Activated T-helper 1 cell treated with anti-CD3 and anti-CD28 coated beads, Interleukin-12 subunit alpha, Interleukin-12 subunit beta, Interleukin-2, Interleukin-4 antibody, amounts not matched to agents 30 ng/mL and 10 ng/mL and 1 ng/mL, durations not matched to agents 14 hours and 24 hours and 36 hours (primary cell): ENCODE results near the gene CUL1. TPM values are rescaled to one million over a fixed set of nuclear protein-coding genes. Genes with fewer than 3 reads are reported as not detected.

ENCODE experiments used
- DNase-seq: peaks from one replicate; pipeline ENCODE4 v3.0.0; 2021; ENCODE audit warnings: low spot score
- H3K27ac Mint-ChIP-seq: one replicate; pipeline ENCODE4 v1.8.0; 2021; ENCODE audit warnings: mild to moderate bottlenecking, mixed read lengths
- H3K27me3 Mint-ChIP-seq: one replicate; pipeline ENCODE4 v1.8.0; 2022; ENCODE audit warnings: mild to moderate bottlenecking, moderate library complexity, mixed read lengths; ENCODE audit not compliant: insufficient read depth
- H3K36me3 Mint-ChIP-seq: one replicate; pipeline ENCODE4 v1.8.0; 2021; ENCODE audit warnings: low read depth, mixed read lengths
- H3K4me1 Mint-ChIP-seq: one replicate; pipeline ENCODE4 v1.8.0; 2021; ENCODE audit warnings: low read depth, mixed read lengths
- H3K4me3 Mint-ChIP-seq: one replicate; pipeline ENCODE4 v1.8.0; 2021; ENCODE audit warnings: mild to moderate bottlenecking, moderate library complexity, mixed read lengths
- H3K9me3 Mint-ChIP-seq: one replicate; pipeline ENCODE4 v1.8.0; 2021; ENCODE audit warnings: mixed read lengths
- intact Hi-C: fragments of 100-400 bp; cut with micrococcal nuclease; formaldehyde crosslinking; loops from one replicate; pipeline ENCODE4 v1.15.1; 2024
- total RNA-seq: library from RNA; stranded (reverse); gene quantifications from 2 replicates; pipeline ENCODE4 v1.2.3, GENCODE V29; 2022

Gene CUL1
- total RNA-seq, 1 donor from 2014 or later = 79.3 TPM

DNA sequence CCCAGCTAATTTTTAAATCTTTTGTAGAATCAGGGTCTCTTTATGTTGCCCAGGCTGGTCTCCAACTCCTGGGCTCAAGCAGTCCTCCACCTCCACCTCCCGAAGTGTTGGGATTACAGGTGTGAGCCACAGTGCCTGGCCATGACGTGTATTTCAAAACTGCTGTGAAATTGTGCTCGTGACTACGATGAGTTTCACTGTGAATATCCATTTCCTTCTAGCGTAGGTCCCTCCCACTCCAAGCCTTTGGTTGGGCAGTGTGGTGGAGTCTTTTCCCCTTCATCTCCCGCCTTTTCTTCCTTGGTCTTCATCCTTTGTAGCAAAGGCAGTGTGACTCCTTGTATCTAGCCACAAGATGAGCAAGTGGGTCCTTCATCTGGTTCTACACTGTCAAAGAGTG lies 56.2 kb downstream of the CUL1 start:
- no peak overlapping the region for H3K27ac Mint-ChIP-seq
- H3K27me3 Mint-ChIP-seq = no peaks in the 10 kb centered on the region
- peaks cover 17% of the 10 kb centered on the region for H3K4me1 Mint-ChIP-seq
- no peaks in the 10 kb centered on the region for H3K9me3 Mint-ChIP-seq
- H3K4me3 Mint-ChIP-seq = no peak overlapping the region
- no peak for DNase-seq
- H3K36me3 Mint-ChIP-seq = peaks cover 32% of the 10 kb centered on the region
- intact Hi-C loops = no loop called here

DNA sequence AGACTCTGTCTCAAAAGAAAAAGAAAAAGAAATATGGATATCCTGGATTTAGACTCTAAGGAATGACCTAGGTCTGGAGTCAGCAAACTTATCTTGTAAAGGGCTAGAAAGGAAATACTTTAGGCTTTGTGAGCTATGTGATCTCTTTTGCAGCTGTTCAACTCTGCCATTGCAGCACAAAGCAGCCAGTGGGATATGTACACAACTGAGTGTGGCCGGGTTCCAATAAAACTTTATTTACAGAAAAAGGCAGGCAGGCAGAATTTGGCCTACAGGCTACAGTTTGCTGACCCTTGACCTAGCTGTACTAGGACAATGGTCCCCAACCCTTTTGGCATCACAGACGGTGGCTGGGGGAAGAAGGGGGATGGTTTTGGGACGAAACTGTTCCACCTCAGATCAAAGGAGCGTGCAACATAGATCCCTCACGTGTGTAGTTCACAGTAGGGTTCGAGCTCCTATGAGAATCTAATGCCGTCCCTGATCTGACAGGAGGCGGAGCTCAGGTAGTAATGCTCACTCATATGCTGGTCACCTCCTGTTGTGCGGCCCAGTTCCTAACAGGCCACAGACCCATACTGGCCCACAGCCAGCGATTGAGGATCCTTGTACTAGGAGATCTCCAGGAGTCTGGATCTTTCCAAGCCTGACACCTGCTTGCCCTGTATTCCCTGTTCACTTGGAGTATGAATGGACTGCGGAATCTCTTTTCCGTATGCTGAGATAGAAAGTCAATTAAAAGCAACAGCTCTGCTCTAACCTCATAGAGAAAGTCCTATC lies 63.0 kb downstream of the CUL1 start:
- Mint-ChIP-seq H3K4me3 (no peak overlapping the region), H3K4me1 (no peaks in the 10 kb centered on the region), H3K27ac (no peak overlapping the region), H3K27me3 (no peaks in the 10 kb centered on the region), H3K9me3 (no peaks in the 10 kb centered on the region), H3K36me3 (peaks cover 28% of the 10 kb centered on the region)
- intact Hi-C loops = no loop called here
- no peak for DNase-seq

DNA sequence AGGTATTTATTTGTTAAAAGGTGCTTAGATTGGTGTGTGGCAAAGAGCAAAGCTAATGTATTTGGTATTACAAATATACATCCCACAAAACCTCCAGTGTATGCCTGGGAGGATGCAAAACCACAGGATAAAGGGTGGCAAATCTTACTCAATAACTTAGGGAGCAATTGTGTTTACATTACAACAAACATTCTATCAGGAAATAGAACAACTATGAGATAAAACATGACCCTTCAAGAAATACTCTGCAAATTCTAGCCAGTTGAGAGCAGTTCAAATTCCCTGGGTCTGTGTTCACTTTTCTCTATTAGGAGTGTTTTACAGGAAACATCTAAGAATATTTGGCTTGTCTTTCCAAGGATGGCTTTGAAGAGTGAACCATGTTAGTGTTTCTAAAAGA lies 64.9 kb downstream of the CUL1 start:
- no peak for DNase-seq
- Mint-ChIP-seq H3K27ac (no peak overlapping the region), H3K4me1 (no peaks in the 10 kb centered on the region), H3K27me3 (no peaks in the 10 kb centered on the region), H3K36me3 (peaks cover 25% of the 10 kb centered on the region), H3K4me3 (no peak overlapping the region), H3K9me3 (no peaks in the 10 kb centered on the region)
- intact Hi-C loops = no loop called here

DNA sequence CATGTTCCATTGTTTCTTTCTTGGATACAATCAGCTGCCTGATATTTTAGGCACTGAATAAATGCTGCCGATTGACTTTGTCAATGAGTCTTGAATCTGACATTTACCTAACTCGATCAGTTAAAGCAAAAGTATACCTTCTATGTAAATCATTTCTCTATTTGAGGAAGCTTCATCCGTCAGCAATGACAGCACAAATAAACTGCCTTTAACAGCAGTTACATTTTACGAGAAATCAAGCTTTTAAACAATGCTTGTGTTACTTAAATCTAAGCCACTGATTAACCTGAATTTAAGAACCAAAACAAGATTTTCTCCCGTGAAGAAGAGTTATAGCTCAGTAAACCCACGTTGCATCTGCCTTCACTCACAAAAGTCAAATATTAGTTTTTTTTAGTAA lies 71.3 kb downstream of the CUL1 start:
- DNase-seq = no peak
- peaks cover 23% of the 10 kb centered on the region for H3K4me1 Mint-ChIP-seq
- no peak overlapping the region for H3K27ac Mint-ChIP-seq
- no peak overlapping the region for H3K4me3 Mint-ChIP-seq
- intact Hi-C loops = loop anchor here (10.0 kb wide), 1 partner anchor 265 kb away; no protein-coding TSS in a partner anchor
- peaks cover 27% of the 10 kb centered on the region for H3K36me3 Mint-ChIP-seq
- H3K9me3 Mint-ChIP-seq = no peaks in the 10 kb centered on the region
- H3K27me3 Mint-ChIP-seq = no peaks in the 10 kb centered on the region

DNA sequence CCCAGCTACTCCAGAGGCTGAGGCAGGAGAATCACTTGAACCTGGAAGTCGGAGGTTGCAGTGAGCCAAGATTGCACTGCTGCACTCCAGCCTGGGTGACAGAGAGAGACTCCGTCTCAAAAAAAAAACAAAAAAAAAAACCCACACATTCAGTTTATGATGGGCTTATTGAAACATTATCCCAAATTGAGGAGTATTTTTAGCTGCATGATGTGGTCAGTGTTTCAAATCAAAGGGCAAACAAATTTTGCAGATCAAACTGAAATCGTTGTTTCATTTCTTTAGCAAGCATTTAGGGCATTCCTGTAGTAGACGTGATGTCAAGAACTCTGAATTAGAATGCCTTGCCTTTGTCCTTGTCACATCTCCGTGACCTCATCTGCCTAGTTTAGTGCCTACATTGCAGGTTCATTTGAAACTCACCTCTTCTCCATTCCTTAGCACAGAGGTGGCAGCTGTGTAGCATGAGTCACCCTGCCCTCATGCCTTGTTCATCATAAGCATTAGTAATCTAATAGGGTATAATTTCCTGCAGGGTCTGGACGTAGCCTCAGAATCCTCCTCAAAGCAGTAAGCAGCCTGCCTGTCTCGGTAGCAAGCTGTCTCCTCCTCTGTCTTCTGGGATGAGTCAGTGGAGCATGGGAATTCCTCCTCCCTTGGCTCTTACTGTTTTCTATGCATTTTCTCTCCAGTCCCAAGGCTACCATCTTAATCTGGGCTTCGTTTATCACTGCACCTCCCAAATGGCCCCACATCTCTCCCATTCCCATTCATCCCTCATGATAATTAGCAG lies 73.8 kb downstream of the CUL1 start:
- H3K27me3 Mint-ChIP-seq = no peaks in the 10 kb centered on the region
- peaks cover 36% of the 10 kb centered on the region for H3K36me3 Mint-ChIP-seq
- no peak for DNase-seq
- H3K9me3 Mint-ChIP-seq = no peaks in the 10 kb centered on the region
- peaks cover 30% of the 10 kb centered on the region for H3K4me1 Mint-ChIP-seq
- no peak overlapping the region for H3K4me3 Mint-ChIP-seq
- intact Hi-C loops = loop anchor here (2.0 to 10.0 kb wide), 2 partner anchors 190 to 268 kb away; no protein-coding TSS in a partner anchor
- H3K27ac Mint-ChIP-seq = no peak overlapping the region

DNA sequence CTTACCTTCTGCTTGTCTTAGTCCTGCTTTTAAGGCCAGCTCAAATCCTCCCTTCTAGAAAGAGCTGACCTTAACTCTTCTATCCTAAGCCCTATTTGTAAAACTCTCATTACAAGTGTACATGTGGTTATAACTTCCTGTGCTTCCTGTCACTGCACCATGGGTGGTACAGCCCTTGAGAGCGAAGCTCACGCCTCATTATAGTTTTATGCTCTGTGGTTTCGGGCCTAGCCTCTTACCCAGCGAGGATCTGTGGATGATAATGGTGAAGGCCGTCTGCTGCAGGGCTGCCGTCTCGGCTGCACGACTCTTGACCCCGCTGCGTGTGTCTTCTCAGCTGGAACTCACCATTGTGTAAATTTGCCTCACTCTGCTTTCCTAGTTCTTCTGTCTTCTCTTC lies 74.6 kb downstream of the CUL1 start:
- H3K36me3 Mint-ChIP-seq = peaks cover 32% of the 10 kb centered on the region
- H3K4me1 Mint-ChIP-seq = peaks cover 30% of the 10 kb centered on the region
- H3K27me3 Mint-ChIP-seq = no peaks in the 10 kb centered on the region
- peak; percentile 35 for DNase-seq
- no peaks in the 10 kb centered on the region for H3K9me3 Mint-ChIP-seq
- H3K27ac Mint-ChIP-seq = peak overlapping the region; percentile 54
- intact Hi-C loops = loop anchor here (2.0 to 10.0 kb wide), 2 partner anchors 189 to 269 kb away; no protein-coding TSS in a partner anchor
- no peak overlapping the region for H3K4me3 Mint-ChIP-seq

DNA sequence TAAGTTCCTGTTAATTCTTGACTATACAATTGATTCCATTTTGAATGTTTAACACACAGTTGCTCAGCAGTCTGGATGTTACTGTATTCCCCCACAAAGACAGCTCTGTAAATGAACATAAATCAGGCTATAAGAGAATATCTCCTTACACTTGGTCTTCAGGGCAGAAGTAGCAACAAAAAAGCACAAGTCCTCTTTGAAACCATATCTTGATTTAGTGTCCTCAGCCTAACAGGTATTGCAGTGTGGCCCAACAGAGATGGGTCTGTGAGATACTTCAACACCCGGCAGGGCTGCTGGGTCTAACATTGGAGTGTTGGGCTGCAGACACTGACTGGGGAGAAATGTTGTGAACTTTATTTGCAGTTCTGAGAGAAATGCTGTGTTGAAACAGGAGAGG lies 75.8 kb downstream of the CUL1 start:
- peak overlapping the region; percentile 27 for H3K27ac Mint-ChIP-seq
- H3K27me3 Mint-ChIP-seq = no peaks in the 10 kb centered on the region
- H3K4me3 Mint-ChIP-seq = no peak overlapping the region
- DNase-seq = no peak
- H3K4me1 Mint-ChIP-seq = peaks cover 30% of the 10 kb centered on the region
- intact Hi-C loops = loop anchor here (10.0 kb wide), 1 partner anchor 270 kb away; no protein-coding TSS in a partner anchor
- H3K9me3 Mint-ChIP-seq = no peaks in the 10 kb centered on the region
- peaks cover 38% of the 10 kb centered on the region for H3K36me3 Mint-ChIP-seq

DNA sequence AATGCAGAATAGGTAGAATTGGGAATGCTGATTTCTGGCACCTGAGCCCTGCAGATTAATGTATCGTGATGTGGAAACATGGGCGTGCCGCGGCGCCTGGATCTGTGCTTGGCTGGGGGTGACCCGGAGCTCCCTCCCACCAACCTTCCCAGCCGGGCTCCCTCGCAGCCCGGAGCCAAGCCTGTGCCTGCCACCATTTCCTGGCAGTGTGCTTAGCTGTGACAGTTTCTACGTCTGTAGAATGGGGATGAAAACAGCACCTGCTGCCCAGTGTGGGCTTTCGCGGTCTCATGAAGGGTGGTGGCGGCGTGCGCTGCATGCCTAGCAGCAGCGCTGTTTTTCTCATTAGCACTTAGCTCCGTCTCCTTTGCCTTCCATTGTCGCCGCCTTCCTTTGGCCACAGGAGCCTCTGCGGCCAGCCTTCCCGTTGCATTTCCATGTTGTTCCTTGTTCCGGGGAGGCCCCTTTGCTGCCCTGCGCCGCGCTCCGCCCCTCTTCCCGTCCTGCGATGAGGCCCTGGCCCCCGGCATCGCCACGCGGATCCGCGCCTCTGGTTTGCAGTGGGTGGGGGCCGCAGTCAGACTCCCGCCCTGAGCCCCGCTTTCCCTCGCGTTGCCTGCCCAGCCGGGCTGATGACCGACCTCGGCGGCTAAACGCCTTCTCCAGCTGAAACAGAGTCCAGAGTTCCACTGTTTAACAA lies 84.2 kb downstream of the CUL1 start:
- H3K36me3 Mint-ChIP-seq = peaks cover 33% of the 10 kb centered on the region
- H3K27me3 Mint-ChIP-seq = no peaks in the 10 kb centered on the region
- intact Hi-C loops = no loop called here
- H3K4me3 Mint-ChIP-seq = no peak overlapping the region
- H3K27ac Mint-ChIP-seq = no peak overlapping the region
- DNase-seq = no peak
- H3K4me1 Mint-ChIP-seq = no peaks in the 10 kb centered on the region
- H3K9me3 Mint-ChIP-seq = no peaks in the 10 kb centered on the region

DNA sequence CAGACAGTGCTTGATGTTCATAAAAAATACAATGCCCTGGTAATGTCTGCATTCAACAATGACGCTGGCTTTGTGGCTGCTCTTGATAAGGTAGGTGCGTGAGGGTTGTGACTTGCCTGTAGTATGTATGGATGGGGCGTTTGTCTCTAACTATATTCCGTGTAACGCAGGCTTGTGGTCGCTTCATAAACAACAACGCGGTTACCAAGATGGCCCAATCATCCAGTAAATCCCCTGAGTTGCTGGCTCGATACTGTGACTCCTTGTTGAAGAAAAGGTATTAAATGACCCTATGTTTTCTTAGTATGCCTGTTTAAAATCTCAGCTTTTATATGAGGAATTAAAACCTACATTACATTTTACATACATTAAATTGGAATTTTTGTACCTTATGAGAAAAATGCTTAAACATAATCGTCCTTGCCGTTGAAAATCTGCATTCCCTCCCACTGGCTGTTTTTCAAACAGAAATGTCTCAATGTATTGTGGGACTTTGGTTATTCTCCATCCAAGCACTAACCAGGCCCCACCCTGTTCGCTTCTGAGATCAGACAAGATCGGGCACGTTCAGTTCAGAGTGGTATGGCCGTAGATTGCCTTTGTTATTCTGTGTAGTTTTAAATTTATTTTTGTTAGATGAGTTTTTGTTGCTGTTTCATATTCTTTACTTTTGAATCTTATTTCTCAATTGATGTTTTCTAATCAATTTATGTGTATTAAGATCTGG lies 85.3 kb downstream of the CUL1 start:
- no peaks in the 10 kb centered on the region for H3K27me3 Mint-ChIP-seq
- intact Hi-C loops = no loop called here
- no peak for DNase-seq
- no peaks in the 10 kb centered on the region for H3K4me1 Mint-ChIP-seq
- no peak overlapping the region for H3K27ac Mint-ChIP-seq
- H3K4me3 Mint-ChIP-seq = no peak overlapping the region
- peaks cover 36% of the 10 kb centered on the region for H3K36me3 Mint-ChIP-seq
- no peaks in the 10 kb centered on the region for H3K9me3 Mint-ChIP-seq

DNA sequence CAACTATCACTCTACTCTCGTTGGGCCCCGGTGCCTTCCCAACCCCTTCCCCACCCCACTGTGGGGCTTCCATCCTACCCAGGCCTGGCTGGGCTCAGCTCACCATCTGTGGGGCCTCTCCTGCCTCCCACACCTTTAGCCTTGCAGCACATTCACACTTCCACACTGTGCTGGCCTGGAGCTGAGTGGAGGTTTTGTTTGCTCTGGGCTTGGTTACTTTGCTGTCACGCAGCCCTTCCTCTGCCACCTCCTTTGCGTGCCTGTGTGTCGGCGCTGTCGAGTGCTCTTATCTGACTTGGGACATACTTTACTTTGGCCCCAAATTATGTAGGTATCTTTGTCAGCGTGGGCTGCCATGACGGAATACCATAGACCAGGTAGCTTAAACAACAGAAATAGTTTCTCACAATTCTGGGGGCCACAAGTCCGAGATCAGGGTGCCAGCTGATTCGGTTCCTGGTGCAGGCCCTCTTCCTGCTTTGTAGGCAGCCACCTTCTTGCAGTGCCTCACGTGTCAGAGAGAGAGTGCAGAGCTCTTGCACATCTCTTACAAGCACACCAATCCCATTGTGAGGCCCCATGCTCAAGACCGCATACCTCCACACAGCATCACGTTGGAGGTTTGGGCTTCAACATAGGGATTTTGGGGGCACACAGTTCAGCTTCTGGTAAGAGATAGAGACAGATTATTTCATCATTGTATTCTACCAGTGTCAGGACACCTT lies 89.0 kb downstream of the CUL1 start:
- Mint-ChIP-seq H3K9me3 (no peaks in the 10 kb centered on the region), H3K4me1 (no peaks in the 10 kb centered on the region), H3K27me3 (no peaks in the 10 kb centered on the region), H3K36me3 (peaks cover 54% of the 10 kb centered on the region), H3K27ac (no peak overlapping the region), H3K4me3 (no peak overlapping the region)
- DNase-seq = no peak
- intact Hi-C loops = no loop called here

DNA sequence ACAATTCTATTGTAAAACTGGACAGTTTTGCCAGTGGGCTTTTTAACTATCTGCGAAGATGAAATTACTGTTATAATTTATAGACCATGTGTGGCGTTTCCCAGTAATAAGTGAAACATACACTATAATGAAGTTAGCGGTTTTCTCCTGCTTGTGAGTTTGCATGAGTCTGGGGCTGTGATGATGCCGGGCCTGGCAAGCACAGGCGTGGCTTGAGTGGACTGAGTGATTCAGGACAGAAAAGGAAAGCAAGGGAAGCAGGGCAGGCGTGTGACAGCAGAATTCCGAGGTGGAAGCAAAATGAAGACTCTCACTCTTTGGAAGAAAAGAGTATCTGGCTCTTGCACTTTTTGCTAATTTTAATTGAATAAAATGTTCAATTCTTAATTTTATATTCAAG lies 90.5 kb downstream of the CUL1 start:
- no peak for DNase-seq
- intact Hi-C loops = no loop called here
- H3K27me3 Mint-ChIP-seq = no peaks in the 10 kb centered on the region
- H3K4me1 Mint-ChIP-seq = peaks cover 11% of the 10 kb centered on the region
- no peak overlapping the region for H3K27ac Mint-ChIP-seq
- peaks cover 59% of the 10 kb centered on the region for H3K36me3 Mint-ChIP-seq
- H3K9me3 Mint-ChIP-seq = no peaks in the 10 kb centered on the region
- H3K4me3 Mint-ChIP-seq = no peak overlapping the region
